C1 segment of cervical spinal cord (tissue), 14 donors: ENCODE results near the gene TANK.
"Not testable (repeated sequence)": the region's sequence is repeated elsewhere in the genome, so short reads cannot be mapped to it uniquely, and the experiment has no call there.

Experiments
- DNase-seq, 14 donors: peaks; one replicate each; lab custom pipeline; 2025; lab: John Stamatoyannopoulos, UW

TANK gene

DNA sequence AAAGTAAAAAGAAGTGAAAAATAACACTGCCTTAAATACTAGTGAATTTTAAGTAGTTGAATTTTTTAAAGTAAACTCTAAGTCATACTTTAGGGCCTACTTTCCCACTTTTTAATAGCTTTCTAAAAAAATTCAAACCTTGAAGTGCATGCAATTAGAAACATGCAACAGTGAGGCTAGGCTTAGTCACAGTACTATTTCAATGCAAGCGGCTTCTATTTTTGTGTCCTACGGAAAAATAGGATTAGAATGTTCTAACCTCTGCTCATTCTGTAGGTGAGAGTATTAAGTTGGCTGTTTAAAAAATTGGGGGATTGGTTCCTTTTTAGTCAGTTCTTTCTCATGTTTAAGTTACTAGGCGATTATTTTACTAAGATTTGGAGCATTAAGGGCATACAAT is 108.9 kb downstream of the TANK start:
- DNase-seq, result no peak

DNA sequence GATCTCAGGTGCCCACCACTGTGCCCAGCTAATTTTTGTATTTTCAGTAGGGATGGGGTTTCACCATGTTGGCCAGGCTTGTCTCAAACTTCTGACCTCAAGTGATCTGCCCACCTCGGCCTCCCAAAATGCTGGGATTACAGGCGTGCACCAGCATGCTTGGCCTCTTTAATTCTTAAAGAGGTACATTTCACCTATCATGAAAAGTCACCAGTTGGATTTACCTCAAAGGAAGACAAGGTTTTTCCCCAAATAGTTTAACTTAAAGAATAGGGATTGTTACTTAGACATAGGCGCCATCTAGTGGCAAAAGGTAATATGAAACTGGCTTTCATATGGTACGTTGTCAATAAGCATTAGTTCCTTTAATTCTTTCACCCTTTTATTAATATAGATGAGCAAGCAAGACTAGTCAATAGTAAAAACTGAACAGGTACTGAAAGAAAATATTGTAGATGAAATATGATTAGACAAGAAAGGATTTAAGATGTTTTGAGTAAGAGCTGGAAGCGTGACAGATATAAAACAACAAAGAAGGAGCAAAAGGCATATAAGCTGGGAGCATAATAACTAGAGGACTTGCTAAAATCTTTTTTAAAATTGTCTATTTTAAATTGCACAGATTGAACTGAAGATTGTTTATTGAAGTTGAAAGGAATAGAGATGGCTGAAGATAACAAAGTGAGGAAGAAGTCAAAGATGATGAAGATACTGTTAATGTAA is 113.0 kb downstream of the TANK start:
- DNase-seq, result peak in 2 of 14 donors; percentile 7 to 33

- DNase-seq, result not testable (repeated sequence)
These were observed 118.5 kb downstream of the TANK start for GRCh38 chr2:161278564-161279229.

- not testable (repeated sequence) for DNase-seq
These were observed 119.1 kb downstream of the TANK start for GRCh38 chr2:161279230-161279815.

- DNase-seq, result not testable (repeated sequence)
These were observed 120.7 kb downstream of the TANK start for GRCh38 chr2:161280906-161281323.

- not testable (repeated sequence) for DNase-seq
These were observed 121.5 kb downstream of the TANK start for GRCh38 chr2:161281615-161282310.

DNA sequence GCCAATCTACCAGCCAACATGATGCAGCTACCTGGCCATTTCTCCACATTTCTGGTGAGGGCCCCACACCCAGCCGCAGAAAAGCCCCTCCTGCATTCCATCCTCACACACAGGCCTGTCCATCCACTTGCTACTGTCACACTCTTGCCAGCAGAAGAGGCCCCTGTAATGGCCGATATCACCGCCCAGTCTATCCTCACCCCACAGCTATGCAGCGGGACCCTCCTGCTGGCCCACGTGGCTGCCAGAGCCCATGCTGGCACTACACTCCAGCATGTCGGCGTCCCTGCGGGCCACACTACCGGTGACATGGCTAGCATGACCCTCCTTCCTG is 122.0 kb downstream of the TANK start:
- DNase-seq, result not testable (repeated sequence)

DNA sequence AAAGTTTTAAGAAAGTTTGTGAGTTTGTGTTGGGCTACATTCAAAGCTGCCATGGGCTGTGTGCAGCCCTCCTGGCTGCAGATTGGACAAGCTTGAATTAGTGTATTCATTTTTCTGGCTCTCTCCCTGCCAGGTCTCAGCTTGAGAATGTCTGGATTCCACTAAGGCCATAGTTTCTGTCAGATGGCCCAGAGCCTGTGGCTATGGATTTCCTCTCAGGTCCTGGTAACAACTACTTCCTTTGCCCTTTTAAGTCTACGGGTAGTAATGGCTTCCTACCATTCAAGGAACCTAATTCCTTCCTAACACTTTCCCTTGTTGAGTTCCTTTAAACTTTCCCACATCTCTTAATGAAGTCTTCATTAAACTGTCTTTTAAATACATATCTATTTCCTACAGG is 123.7 kb downstream of the TANK start:
- DNase-seq, result no peak
